HG02840 (cell line): ENCODE results near the gene DNMT3B.

ENCODE experiments used
- ATAC-seq: cut with Tn5 transposase; IDR thresholded peaks from one replicate; pipeline ENCODE4 v1.9.1; 2021; ENCODE audit warnings: mild to moderate bottlenecking, moderate library complexity, moderate number of reproducible peaks; ENCODE audit not compliant: unreplicated experiment, low FRiP score

The DNMT3B gene

GRCh38 chr20:32849577-32849976 lies 87.4 kb downstream of the DNMT3B start:
- ATAC-seq = no peak

- ATAC-seq = no peak
Observed at GRCh38 chr20:32855387-32855786, 93.2 kb downstream of the DNMT3B start.

DNA sequence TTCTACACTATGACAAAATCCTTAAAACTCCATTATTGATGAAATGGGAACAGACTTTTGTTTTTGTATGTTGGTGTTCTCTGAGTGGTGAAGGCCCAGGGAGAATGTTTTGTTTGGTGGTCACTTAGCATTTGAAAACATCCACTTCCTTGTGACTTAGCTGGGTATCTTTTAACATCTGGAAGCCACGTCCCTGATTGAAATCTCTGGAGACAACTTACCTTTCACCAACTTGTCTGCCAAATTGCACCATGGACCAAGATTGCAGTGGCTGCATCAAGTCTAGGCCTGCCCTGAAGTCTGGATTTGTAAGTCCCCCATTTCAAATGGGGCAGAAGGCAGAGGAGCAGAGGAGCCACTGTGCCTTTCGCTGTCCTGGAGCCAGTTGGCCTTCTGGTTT lies 96.0 kb downstream of the DNMT3B start:
- ATAC-seq = no peak
